ENCODE data around the gene PHRF1.

Gene PHRF1

GRCh38 chr11:598005-598680 is 21.9 kb downstream of the PHRF1 start:
- DNase-seq: no peak

GRCh38 chr11:601573-602245 is 25.4 kb downstream of the PHRF1 start:
- no peak for DNase-seq

- DNase-seq: no peak
Observed at GRCh38 chr11:603154-603553, 26.9 kb downstream of the PHRF1 start.

- DNase-seq: no peak
Observed at GRCh38 chr11:605286-606129, 29.2 kb downstream of the PHRF1 start.

- DNase-seq: no peak
Observed at GRCh38 chr11:606245-606644, 30.0 kb downstream of the PHRF1 start.

- no peak for DNase-seq
Observed at GRCh38 chr11:607020-607780, 30.9 kb downstream of the PHRF1 start.

GRCh38 chr11:607971-608659 is 31.8 kb downstream of the PHRF1 start:
- DNase-seq: no peak

GRCh38 chr11:608791-609251 is 32.6 kb downstream of the PHRF1 start:
- DNase-seq: no peak

- DNase-seq: no peak
Observed at GRCh38 chr11:609341-609811, 33.1 kb downstream of the PHRF1 start.

GRCh38 chr11:610146-610801 is 34.0 kb downstream of the PHRF1 start:
- DNase-seq: no peak

- no peak for DNase-seq
Observed at GRCh38 chr11:611001-611996, 35.0 kb downstream of the PHRF1 start.

GRCh38 chr11:612201-612960 is 36.1 kb downstream of the PHRF1 start:
- peak; percentile 48 for DNase-seq

- DNase-seq: no peak
Observed at GRCh38 chr11:612961-613300, 36.7 kb downstream of the PHRF1 start.

- DNase-seq: peak; percentile 60
Observed at GRCh38 chr11:613369-613968, 37.2 kb downstream of the PHRF1 start.

- peak; percentile 36 for DNase-seq
Observed at GRCh38 chr11:614021-614622, 37.9 kb downstream of the PHRF1 start.

GRCh38 chr11:614623-615503 is 38.6 kb downstream of the PHRF1 start:
- peak; percentile 28 for DNase-seq

- peak; percentile 95 for DNase-seq
Observed at GRCh38 chr11:615504-616319, 39.4 kb downstream of the PHRF1 start, which contains the start of gene IRF7. TSS of gene IRF7 (minus strand) at chr11:615950. CDS start at chr11:615364, 586 bp downstream.
